GM15510 (cell line): ENCODE results near the gene HSD17B4.

Source experiments
- POLR2A ChIP-seq: IDR thresholded peaks from 3 replicates; pipeline ENCODE4 v1.6.1; 2011; ENCODE audit warnings: borderline replicate concordance; ENCODE audit not compliant: insufficient read length; ENCODE audit errors: extremely low read depth

The HSD17B4 gene

DNA sequence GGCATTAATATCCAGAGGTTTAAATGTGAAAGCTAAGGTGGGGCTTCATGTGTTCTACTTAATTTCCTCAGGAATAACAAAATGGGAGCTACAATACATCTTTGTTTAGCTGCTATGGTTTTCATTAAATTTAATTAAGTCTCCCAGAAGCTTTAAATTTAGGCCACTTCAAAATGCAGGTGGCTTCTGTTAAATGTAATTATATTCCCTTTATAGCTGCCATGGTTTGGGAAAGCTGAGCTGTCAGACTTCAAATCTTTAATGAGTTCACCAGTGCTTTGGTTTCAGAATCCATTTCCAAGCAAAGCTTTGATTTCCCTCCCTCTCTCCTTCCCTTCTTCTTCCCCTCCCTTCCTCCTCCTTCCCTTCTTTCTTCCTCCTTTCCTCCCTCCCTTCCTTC lies 118.6 kb downstream of the HSD17B4 start:
- TF ChIP-seq POLR2A: no peak

- no peak for TF ChIP-seq POLR2A
Observed at GRCh38 chr5:119578937-119579336, 126.6 kb downstream of the HSD17B4 start.

DNA sequence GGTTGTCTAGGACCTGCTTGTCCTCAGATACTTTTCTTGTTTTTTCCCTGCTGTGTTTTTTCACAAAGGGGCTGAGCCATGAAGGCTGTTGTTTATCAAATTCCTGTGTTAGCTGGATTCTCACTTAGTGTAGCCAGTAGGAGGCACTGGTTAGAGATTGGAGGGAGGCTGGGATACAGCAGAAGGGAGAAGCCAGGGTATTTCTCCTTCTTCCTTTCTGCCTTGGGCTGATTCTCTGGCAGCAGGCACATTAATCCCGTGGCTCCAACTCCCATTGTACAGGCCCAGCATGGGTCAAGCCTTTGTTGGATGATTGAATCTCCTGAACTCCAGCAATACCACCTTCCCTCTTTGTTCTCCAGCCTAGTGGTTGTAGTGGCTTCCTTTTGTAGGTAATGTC lies 130.7 kb downstream of the HSD17B4 start:
- no peak for TF ChIP-seq POLR2A

DNA sequence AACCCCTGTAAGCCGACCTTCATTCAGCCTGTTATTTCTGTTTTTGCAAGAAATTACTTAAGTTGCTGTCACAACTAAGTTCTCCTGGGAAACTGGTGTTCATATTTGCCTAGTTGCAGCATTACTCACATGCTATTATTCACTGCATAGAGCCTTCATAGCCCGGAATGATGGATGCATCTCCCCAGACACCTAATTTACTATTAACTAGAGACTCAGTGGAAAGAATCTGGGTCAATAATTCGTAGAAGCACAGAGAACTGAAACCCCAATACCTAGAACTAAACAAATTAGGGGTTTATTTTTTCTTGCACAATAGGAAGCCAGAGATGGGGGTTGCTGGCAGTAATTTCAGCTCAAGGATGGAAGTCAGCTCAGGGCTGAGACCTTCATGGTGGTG lies 131.4 kb downstream of the HSD17B4 start:
- no peak for TF ChIP-seq POLR2A
